GM12878 (cell line): ENCODE results near the gene CNTNAP5. TPM values are rescaled to one million over a fixed set of nuclear protein-coding genes. Genes with fewer than 3 reads are reported as not detected.

Experiments
- ATAC-seq: fragments of 200-7000 bp; cut with Tn5 transposase; 3 replicates; pipeline ENCODE4 v1.9.1; 2020; ENCODE audit warnings: mild to moderate bottlenecking, moderate library complexity
- BruUV-seq: library from RNA; stranded (reverse); fragments of 400-500 nt; replicated peaks from 2 replicates; lab custom pipeline; 2021; lab: Mats Ljungman, UMichigan
- CTCF ChIA-PET: fragments of 300-600 bp; sonication (Branson Sonifier 250); formaldehyde crosslinking; extraction: SDS; loops from one replicate; lab custom pipeline; 2021; ENCODE audit warnings: inconsistent platforms; lab: Yijun Ruan, JAX
- POLR2A ChIA-PET: fragments of 350-600 bp; formaldehyde crosslinking; extraction: SDS; loops from one replicate; lab custom pipeline; 2021; ENCODE audit warnings: inconsistent platforms; lab: Charles Lee
- RAD21 ChIA-PET: fragments of 300-600 bp; sonication (Branson Sonifier 250); formaldehyde crosslinking; loops from one replicate; lab custom pipeline; 2023; ENCODE audit warnings: antibody characterized with exemption; ENCODE audit not compliant: unreplicated experiment; lab: Charles Lee
- SMC1A ChIA-PET: fragments of 300-600 bp; sonication (Branson Sonifier 250); formaldehyde crosslinking; loops from one replicate; lab custom pipeline; 2023; ENCODE audit not compliant: unreplicated experiment, uncharacterized antibody; lab: Charles Lee
- DNase-seq: peaks from one replicate; pipeline ENCODE4 v3.0.0-alpha.2; 2011; ENCODE audit warnings: low read depth, low spot score
- FAIRE-seq: peaks from 3 replicates; lab custom pipeline; 2011; peaks lifted over from hg19 to GRCh38; lab: Jason Lieb, UNC
- H2AFZ ChIP-seq: 2 replicates; pipeline ENCODE4 v1.6.0; 2011; ENCODE audit warnings: low read depth, low read length, control low read depth; ENCODE audit not compliant: control insufficient read depth
- H3K27ac ChIP-seq: 2 replicates; pipeline ENCODE4 v1.5.1; 2011; ENCODE audit warnings: control low read depth; ENCODE audit not compliant: control insufficient read depth, insufficient read depth
- H3K27me3 ChIP-seq, 2 experiments: replicated peaks in 1 of 2; 2 replicates each; pipeline versions ENCODE4 v1.6.0 to v1.6.1; 2011; ENCODE audit warnings: low read length in 1 of 2; ENCODE audit not compliant: control insufficient read depth in 2 of 2, insufficient read depth in 2 of 2
- H3K36me3 ChIP-seq, 2 experiments: 2 replicates each; pipeline ENCODE4 v1.5.1; 2011; ENCODE audit warnings: low read length in 1 of 2; ENCODE audit not compliant: control insufficient read depth in 2 of 2, insufficient read depth in 2 of 2
- H3K4me1 ChIP-seq: 2 replicates; pipeline ENCODE4 v1.6.1; 2011; ENCODE audit warnings: mild to moderate bottlenecking, low read length, moderate library complexity, mixed read lengths; ENCODE audit not compliant: control insufficient read depth, insufficient read depth
- H3K4me2 ChIP-seq: 2 replicates; pipeline ENCODE4 v1.6.0; 2011; ENCODE audit warnings: control low read depth; ENCODE audit not compliant: control insufficient read depth, insufficient read depth
- H3K4me3 ChIP-seq: fragments of 200-600 bp; sonication (generic); 2 replicates; pipeline ENCODE4 v1.5.1; 2016
- H3K79me2 ChIP-seq: 2 replicates; pipeline ENCODE4 v1.6.0; 2011; ENCODE audit warnings: low read length; ENCODE audit not compliant: control insufficient read depth, insufficient read depth
- H3K9ac ChIP-seq: 2 replicates; pipeline ENCODE4 v1.8.0; 2011; ENCODE audit warnings: low read length, control low read depth, mixed read lengths; ENCODE audit not compliant: control insufficient read depth, insufficient read depth
- H3K9me3 ChIP-seq: replicated peaks from 3 replicates; pipeline ENCODE4 v1.5.1; 2011; ENCODE audit warnings: mild to moderate bottlenecking, low read length; ENCODE audit not compliant: control insufficient read depth, insufficient read depth
- H4K20me1 ChIP-seq: 2 replicates; pipeline ENCODE4 v1.6.0; 2011; ENCODE audit not compliant: control insufficient read depth, insufficient read depth
- ASH2L ChIP-seq: fragments of 300-600, 200-600 bp; sonication (generic); IDR thresholded peaks from 2 replicates; pipeline ENCODE4 v1.6.1; 2017; ENCODE audit warnings: low read depth, mild to moderate bottlenecking, borderline replicate concordance
- EGR1 ChIP-seq, 2 experiments: IDR thresholded peaks; 1 replicate in 1 of 2; 2 replicates in 1 of 2; pipeline ENCODE4 v1.6.1; 2011 to 2012; ENCODE audit warnings: low read depth in 2 of 2, low read length in 2 of 2, borderline replicate concordance in 1 of 2, mild to moderate bottlenecking in 1 of 2, moderate library complexity in 1 of 2
- FOS ChIP-seq: IDR thresholded peaks from 3 replicates; pipeline ENCODE4 v1.6.1; 2011; ENCODE audit warnings: borderline replicate concordance; ENCODE audit not compliant: insufficient read length; ENCODE audit errors: extremely low read depth
- MEF2B ChIP-seq: fragments of 450-650 bp; IDR thresholded peaks from 2 replicates; pipeline ENCODE4 v1.6.1; 2018; ENCODE audit warnings: mild to moderate bottlenecking, moderate library complexity; ENCODE audit not compliant: partially characterized antibody, poor library complexity, severe bottlenecking
- RB1 ChIP-seq: fragments of 450-650 bp; formaldehyde crosslinking; IDR thresholded peaks from 2 replicates; pipeline ENCODE4 v1.6.1; 2017; ENCODE audit warnings: mild to moderate bottlenecking, borderline replicate concordance
- RFX5 ChIP-seq: IDR thresholded peaks from 2 replicates; pipeline ENCODE4 v1.6.1; 2011; ENCODE audit warnings: low read depth, low read length, improper control_type of control experiment
- SIN3A ChIP-seq: IDR thresholded peaks from 2 replicates; pipeline ENCODE4 v1.6.1; 2012; ENCODE audit warnings: low read depth, low read length, improper control_type of control experiment
- SMC3 ChIP-seq: IDR thresholded peaks from 2 replicates; pipeline ENCODE4 v1.6.1; 2011; ENCODE audit warnings: low read length, improper control_type of control experiment, borderline replicate concordance
- WGBS: methylation state at CpG from one replicate; pipeline ENCODE4 v1.1.6; 2016; ENCODE audit warnings: low lambda C conversion rate; ENCODE audit not compliant: insufficient replicate concordance, insufficient coverage; ENCODE audit errors: missing lambda C conversion rate; 5-methylcytosine and 5-hydroxymethylcytosine counted together
- in situ Hi-C: fragments of 300-500 bp; cut with MboI; formaldehyde crosslinking; loops from 9 replicates; pipeline ENCODE4 v1.14.3; 2018; ENCODE audit warnings: mixed read lengths
- intact Hi-C: fragments of 100-400 bp; cut with micrococcal nuclease; formaldehyde crosslinking; loops from one replicate; pipeline ENCODE4 v1.14.2; 2022; ENCODE audit not compliant: unreplicated experiment
- polyA plus RNA-seq, 11 experiments: library from polyadenylated mRNA; depleted of rRNA in 4 of 11; unstranded in 6 of 11; stranded (reverse) in 5 of 11; fragments of >200 nt; fragmentation: Nextera tagmentation in 4 of 11; fragmentation: Illumina TruSeq in 1 of 11; extraction: Ambion mirVana in 4 of 11; extraction: Trizol in 1 of 11; gene quantifications; 1 replicate in 1 of 11; 2 replicates in 10 of 11; pipeline versions ENCODE4 v1.2.1 to v1.2.3, GENCODE V29; 2011 to 2016; ENCODE audit warnings: inconsistent platforms in 2 of 11, missing spikeins in 2 of 11, low read depth in 1 of 11
- total RNA-seq, 4 experiments: library from RNA; depleted of rRNA in 3 of 4; stranded (reverse); fragments of >200 nt in 3 of 4; fragmentation: Illumina TruSeq in 1 of 4; extraction: Trizol in 1 of 4; gene quantifications; 2 replicates each; pipeline versions ENCODE4 v1.2.1 to v1.2.3, GENCODE V29; 2013 to 2021
- TF ChIP-seq, protein P1 (sequence below): IDR thresholded peaks from 2 replicates; pipeline ENCODE4 v1.6.1; 2012; ENCODE audit warnings: improper control_type of control experiment, low read depth, low read length; ENCODE audit not compliant: insufficient replicate concordance
- TF ChIP-seq, protein P2 (sequence below): fragments of 150-350 bp; IDR thresholded peaks from 2 replicates; pipeline ENCODE4 v1.6.1; 2014; ENCODE audit warnings: mild to moderate bottlenecking, low read depth, low read length

The CNTNAP5 gene
- total and polyA plus RNA-seq, 10 of the 15 experiments (the other 5 are each of a cell fraction or from before 2014, with no cell fraction given), result not detected

DNA sequence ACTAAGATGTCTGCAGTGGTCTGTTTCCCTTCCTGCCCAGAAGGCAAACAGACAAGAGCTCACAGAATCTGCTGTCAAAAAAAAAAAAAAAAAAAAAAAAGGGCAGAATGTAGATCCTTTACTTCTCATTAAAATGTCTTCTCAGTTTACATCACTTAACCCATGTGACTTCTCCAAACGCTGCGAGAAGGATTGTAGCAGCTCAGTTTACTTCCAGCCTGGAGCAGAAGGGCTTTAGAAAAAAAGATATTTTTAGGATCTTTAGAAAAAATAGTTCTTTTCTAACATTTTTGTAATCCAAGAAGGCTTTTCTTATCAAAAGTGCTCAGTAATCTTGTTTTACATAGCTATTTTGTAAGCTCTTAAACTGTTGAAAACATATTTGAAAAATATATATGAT is 425.4 kb downstream of the CNTNAP5 start:
- Histone ChIP-seq H4K20me1 (no peaks in the 10 kb centered on the region), H3K9me3 (no peaks in the 10 kb centered on the region), H3K27me3 (no peaks in the 10 kb centered on the region), H3K4me3 (no peak overlapping the region), H3K36me3 (no peaks in the 10 kb centered on the region), H3K4me2 (no peak overlapping the region), H2AFZ (no peak overlapping the region), H3K79me2 (no peaks in the 10 kb centered on the region), H3K9ac (no peak overlapping the region), H3K4me1 (no peaks in the 10 kb centered on the region), H3K27ac (no peak overlapping the region)
- ChIA-PET RAD21 (no interaction called here), POLR2A (interaction anchor here (0.6 kb wide), 1 partner anchor 125 kb away, joined by 7 read pairs; no protein-coding TSS in a partner anchor), SMC1A (no interaction called here), CTCF (interaction anchor here (0.6 kb wide), 1 partner anchor 229 kb away, joined by 3 read pairs; no protein-coding TSS in a partner anchor)
- 3% methylated on average over 2 of the region's 2 CpGs for WGBS
- no peak for FAIRE-seq
- no TSS peak for BruUV-seq
- no peak for ATAC-seq
- no peak for DNase-seq
- TF ChIP-seq, protein P1, sequence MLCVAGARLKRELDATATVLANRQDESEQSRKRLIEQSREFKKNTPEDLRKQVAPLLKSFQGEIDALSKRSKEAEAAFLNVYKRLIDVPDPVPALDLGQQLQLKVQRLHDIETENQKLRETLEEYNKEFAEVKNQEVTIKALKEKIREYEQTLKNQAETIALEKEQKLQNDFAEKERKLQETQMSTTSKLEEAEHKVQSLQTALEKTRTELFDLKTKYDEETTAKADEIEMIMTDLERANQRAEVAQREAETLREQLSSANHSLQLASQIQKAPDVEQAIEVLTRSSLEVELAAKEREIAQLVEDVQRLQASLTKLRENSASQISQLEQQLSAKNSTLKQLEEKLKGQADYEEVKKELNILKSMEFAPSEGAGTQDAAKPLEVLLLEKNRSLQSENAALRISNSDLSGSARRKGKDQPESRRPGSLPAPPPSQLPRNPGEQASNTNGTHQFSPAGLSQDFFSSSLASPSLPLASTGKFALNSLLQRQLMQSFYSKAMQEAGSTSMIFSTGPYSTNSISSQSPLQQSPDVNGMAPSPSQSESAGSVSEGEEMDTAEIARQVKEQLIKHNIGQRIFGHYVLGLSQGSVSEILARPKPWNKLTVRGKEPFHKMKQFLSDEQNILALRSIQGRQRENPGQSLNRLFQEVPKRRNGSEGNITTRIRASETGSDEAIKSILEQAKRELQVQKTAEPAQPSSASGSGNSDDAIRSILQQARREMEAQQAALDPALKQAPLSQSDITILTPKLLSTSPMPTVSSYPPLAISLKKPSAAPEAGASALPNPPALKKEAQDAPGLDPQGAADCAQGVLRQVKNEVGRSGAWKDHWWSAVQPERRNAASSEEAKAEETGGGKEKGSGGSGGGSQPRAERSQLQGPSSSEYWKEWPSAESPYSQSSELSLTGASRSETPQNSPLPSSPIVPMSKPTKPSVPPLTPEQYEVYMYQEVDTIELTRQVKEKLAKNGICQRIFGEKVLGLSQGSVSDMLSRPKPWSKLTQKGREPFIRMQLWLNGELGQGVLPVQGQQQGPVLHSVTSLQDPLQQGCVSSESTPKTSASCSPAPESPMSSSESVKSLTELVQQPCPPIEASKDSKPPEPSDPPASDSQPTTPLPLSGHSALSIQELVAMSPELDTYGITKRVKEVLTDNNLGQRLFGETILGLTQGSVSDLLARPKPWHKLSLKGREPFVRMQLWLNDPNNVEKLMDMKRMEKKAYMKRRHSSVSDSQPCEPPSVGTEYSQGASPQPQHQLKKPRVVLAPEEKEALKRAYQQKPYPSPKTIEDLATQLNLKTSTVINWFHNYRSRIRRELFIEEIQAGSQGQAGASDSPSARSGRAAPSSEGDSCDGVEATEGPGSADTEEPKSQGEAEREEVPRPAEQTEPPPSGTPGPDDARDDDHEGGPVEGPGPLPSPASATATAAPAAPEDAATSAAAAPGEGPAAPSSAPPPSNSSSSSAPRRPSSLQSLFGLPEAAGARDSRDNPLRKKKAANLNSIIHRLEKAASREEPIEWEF, result no peak
- TF ChIP-seq EGR1 (IDR thresholded peaks at IDR 0.05; ENCODE audit: borderline replicate concordance in 1 of 2, low read depth in 2 of 2, low read length in 2 of 2) (no peak), SIN3A (no peak), FOS (no peak), RFX5 (no peak), SMC3 (no peak), ASH2L (no peak), RB1 (no peak), MEF2B (no peak)
- TF ChIP-seq, protein P2, sequence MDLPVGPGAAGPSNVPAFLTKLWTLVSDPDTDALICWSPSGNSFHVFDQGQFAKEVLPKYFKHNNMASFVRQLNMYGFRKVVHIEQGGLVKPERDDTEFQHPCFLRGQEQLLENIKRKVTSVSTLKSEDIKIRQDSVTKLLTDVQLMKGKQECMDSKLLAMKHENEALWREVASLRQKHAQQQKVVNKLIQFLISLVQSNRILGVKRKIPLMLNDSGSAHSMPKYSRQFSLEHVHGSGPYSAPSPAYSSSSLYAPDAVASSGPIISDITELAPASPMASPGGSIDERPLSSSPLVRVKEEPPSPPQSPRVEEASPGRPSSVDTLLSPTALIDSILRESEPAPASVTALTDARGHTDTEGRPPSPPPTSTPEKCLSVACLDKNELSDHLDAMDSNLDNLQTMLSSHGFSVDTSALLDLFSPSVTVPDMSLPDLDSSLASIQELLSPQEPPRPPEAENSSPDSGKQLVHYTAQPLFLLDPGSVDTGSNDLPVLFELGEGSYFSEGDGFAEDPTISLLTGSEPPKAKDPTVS, result no peak
- in situ Hi-C loops, result no loop called here
- intact Hi-C loops, result no loop called here
